GM23248 (cell line): ENCODE data around the gene TRAF2. TPM values are rescaled to one million over a fixed set of nuclear protein-coding genes. Genes with fewer than 3 reads are reported as not detected.

Experiments used
- DNase-seq: peaks from one replicate; pipeline ENCODE4 v3.0.0-alpha.2; 2015
- H2AFZ ChIP-seq: fragments of 200-600 bp; sonication (generic); 2 replicates; pipeline ENCODE4 v1.6.1; 2016; ENCODE audit warnings: antibody characterized with exemption
- H3F3A ChIP-seq: fragments of 200-600 bp; sonication (generic); 2 replicates; pipeline ENCODE4 v1.6.1; 2016; ENCODE audit warnings: mild to moderate bottlenecking, antibody characterized with exemption, mixed run types; ENCODE audit not compliant: insufficient read depth
- H3K27ac ChIP-seq: fragments of 200-600 bp; sonication (generic); 2 replicates; pipeline ENCODE4 v1.5.1; 2016; ENCODE audit warnings: mild to moderate bottlenecking
- H3K27me3 ChIP-seq: fragments of 200-600 bp; sonication (generic); replicated peaks from 2 replicates; pipeline ENCODE4 v1.6.1; 2016; ENCODE audit warnings: mild to moderate bottlenecking; ENCODE audit not compliant: insufficient read depth
- H3K36me3 ChIP-seq: fragments of 200-600 bp; sonication (generic); 2 replicates; pipeline ENCODE4 v1.6.1; 2016; ENCODE audit warnings: low read depth, mild to moderate bottlenecking
- H3K4me1 ChIP-seq: fragments of 200-600 bp; sonication (generic); 2 replicates; pipeline ENCODE4 v1.6.1; 2016; ENCODE audit warnings: mild to moderate bottlenecking; ENCODE audit not compliant: insufficient read depth
- H3K4me2 ChIP-seq: fragments of 200-600 bp; sonication (generic); one replicate; pipeline ENCODE4 v1.6.1; 2016; ENCODE audit warnings: mild to moderate bottlenecking; ENCODE audit not compliant: unreplicated experiment
- H3K4me3 ChIP-seq: fragments of 200-600 bp; sonication (generic); 2 replicates; pipeline ENCODE4 v1.5.1; 2016; ENCODE audit warnings: mild to moderate bottlenecking
- H3K79me2 ChIP-seq: fragments of 200-600 bp; sonication (generic); 2 replicates; pipeline ENCODE4 v1.6.1; 2016; ENCODE audit warnings: mild to moderate bottlenecking; ENCODE audit not compliant: insufficient read depth
- H3K9ac ChIP-seq: fragments of 200-600 bp; sonication (generic); 2 replicates; pipeline ENCODE4 v1.6.1; 2016; ENCODE audit warnings: mild to moderate bottlenecking
- H3K9me2 ChIP-seq: fragments of 200-600 bp; sonication (generic); 2 replicates; pipeline ENCODE4 v1.6.1; 2016; ENCODE audit warnings: mixed run types, mild to moderate bottlenecking, moderate library complexity; ENCODE audit not compliant: insufficient read depth
- H3K9me3 ChIP-seq: fragments of 200-600 bp; sonication (generic); one replicate; pipeline ENCODE4 v1.6.1; 2017; ENCODE audit warnings: low read depth
- H4K20me1 ChIP-seq: fragments of 200-600 bp; sonication (generic); 2 replicates; pipeline ENCODE4 v1.6.0; 2016; ENCODE audit not compliant: insufficient read depth
- EZH2 ChIP-seq: fragments of 200-600 bp; sonication (generic); IDR thresholded peaks from 2 replicates; pipeline ENCODE4 v1.6.1; 2018; ENCODE audit warnings: antibody characterized with exemption, mild to moderate bottlenecking; ENCODE audit not compliant: insufficient read depth, poor library complexity, severe bottlenecking
- EZH2phosphoT487 ChIP-seq: fragments of 200-600 bp; sonication (generic); IDR thresholded peaks from 2 replicates; pipeline ENCODE4 v1.6.1; 2018; ENCODE audit warnings: antibody characterized with exemption, moderate library complexity, mild to moderate bottlenecking, low read depth; ENCODE audit not compliant: insufficient read depth
- WGBS, 2 experiments: methylation state at CpG; one replicate each; pipeline ENCODE4 v1.1.6; 2015 to 2017; ENCODE audit warnings: low lambda C conversion rate in 2 of 2, low coverage in 1 of 2; ENCODE audit errors: missing lambda C conversion rate in 2 of 2; 5-methylcytosine and 5-hydroxymethylcytosine counted together
- in situ Hi-C: fragments of 300-500 bp; cut with MboI; formaldehyde crosslinking; loops from 2 replicates; pipeline ENCODE4 v1.15.0; 2020
- polyA plus RNA-seq: library from polyadenylated mRNA; unstranded; fragments of >200 nt; fragmentation: Nextera tagmentation; extraction: Ambion mirVana; gene quantifications from 2 replicates; pipeline ENCODE4 v1.2.1, GENCODE V29; 2016
- total RNA-seq: library from RNA; depleted of rRNA; stranded (reverse); fragments of >200 nt; shearing (Covaris generic); gene quantifications from 2 replicates; pipeline ENCODE4 v1.2.3, GENCODE V29; 2014

TRAF2 gene
- total and polyA plus RNA-seq, 2 experiments from 2014 or later, result 8.1 to 15.0 TPM

- in situ Hi-C loops, result no loop called here
- no peak for DNase-seq
- Histone ChIP-seq H3K4me3 (no peak within 1 kb of the TSS), H3K4me1 (no peaks in the 10 kb centered on the region), H3K9me2 (no peaks in the 10 kb centered on the region), H3K79me2 (peaks cover 7% of the 10 kb centered on the region; the same call in 1 of the 2 replicates), H3K4me2 (no peak within 1 kb of the TSS), H3K27me3 (no peaks in the 10 kb centered on the region), H3K9me3 (no peaks in the 10 kb centered on the region), H3K36me3 (no peaks in the 10 kb centered on the region), H2AFZ (no peak within 1 kb of the TSS), H3K27ac (no peak within 1 kb of the TSS), H3K9ac (no peak within 1 kb of the TSS), H3F3A (no peaks in the 10 kb centered on the region), H4K20me1 (no peaks in the 10 kb centered on the region)
- 70 to 73% methylated on average over 16 to 23 of the region's 23 CpGs for WGBS, 2 experiments
- TF ChIP-seq EZH2, result no peak
- TF ChIP-seq EZH2phosphoT487, result no peak
These were observed 34.2 kb upstream of the TRAF2 start, which contains the start of gene MAMDC4 for GRCh38 chr9:136851941-136852663. MAMDC4 (plus strand) TSS chr9:136852346; CDS start chr9:136852417, 71 bp downstream.

- 81 to 84% methylated on average over 24 to 28 of the region's 29 CpGs for WGBS, 2 experiments
- in situ Hi-C loops, result no loop called here
- no peaks in the 10 kb centered on the region for H3K9me3 ChIP-seq
- no peak overlapping the region for H3K9ac ChIP-seq
- no peaks in the 10 kb centered on the region for H3K27me3 ChIP-seq
- H3K4me2 ChIP-seq, result no peak overlapping the region
- no peak overlapping the region for H2AFZ ChIP-seq
- no peak overlapping the region for H3K4me3 ChIP-seq
- H3K79me2 ChIP-seq, result peaks cover 7% of the 10 kb centered on the region; the same call in 1 of the 2 replicates
- DNase-seq, result no peak
- TF ChIP-seq EZH2, result no peak
- TF ChIP-seq EZH2phosphoT487, result no peak
- H3F3A ChIP-seq, result no peaks in the 10 kb centered on the region
- H3K27ac ChIP-seq, result no peak overlapping the region
- H3K9me2 ChIP-seq, result no peaks in the 10 kb centered on the region
- no peaks in the 10 kb centered on the region for H3K36me3 ChIP-seq
- no peaks in the 10 kb centered on the region for H4K20me1 ChIP-seq
- H3K4me1 ChIP-seq, result no peaks in the 10 kb centered on the region
These were observed 33.4 kb upstream of the TRAF2 start for GRCh38 chr9:136852664-136853595.

GRCh38 chr9:136853596-136854112, 32.7 kb upstream of the TRAF2 start:
- DNase-seq, result no peak

GRCh38 chr9:136854113-136854841, 32.0 kb upstream of the TRAF2 start:
- H3F3A ChIP-seq, result no peaks in the 10 kb centered on the region
- no peaks in the 10 kb centered on the region for H3K4me1 ChIP-seq
- no peaks in the 10 kb centered on the region for H3K27me3 ChIP-seq
- H3K9me3 ChIP-seq, result no peaks in the 10 kb centered on the region
- no peak overlapping the region for H3K4me3 ChIP-seq
- no peaks in the 10 kb centered on the region for H3K9me2 ChIP-seq
- peaks cover 7% of the 10 kb centered on the region; the same call in 1 of the 2 replicates for H3K79me2 ChIP-seq
- H3K27ac ChIP-seq, result no peak overlapping the region
- in situ Hi-C loops, result no loop called here
- H3K9ac ChIP-seq, result no peak overlapping the region
- TF ChIP-seq EZH2phosphoT487, result no peak
- TF ChIP-seq EZH2, result no peak
- no peaks in the 10 kb centered on the region for H3K36me3 ChIP-seq
- no peaks in the 10 kb centered on the region for H4K20me1 ChIP-seq
- 68 to 74% methylated on average over 26 to 27 of the region's 30 CpGs for WGBS, 2 experiments
- no peak for DNase-seq
- no peak overlapping the region for H2AFZ ChIP-seq
- no peak overlapping the region for H3K4me2 ChIP-seq

More at GRCh38 chr9:136853596-136854112, 32.7 kb upstream of the TRAF2 start:
- 77 to 85% methylated on average over 6 to 18 of the region's 18 CpGs for WGBS, 2 experiments
- no peak overlapping the region for H2AFZ ChIP-seq
- H3K9ac ChIP-seq, result no peak overlapping the region
- H3F3A ChIP-seq, result no peaks in the 10 kb centered on the region
- H3K79me2 ChIP-seq, result peaks cover 7% of the 10 kb centered on the region; the same call in 1 of the 2 replicates
- TF ChIP-seq EZH2phosphoT487, result no peak
- no peak for TF ChIP-seq EZH2
- H3K9me3 ChIP-seq, result no peaks in the 10 kb centered on the region
- in situ Hi-C loops, result no loop called here
- no peaks in the 10 kb centered on the region for H4K20me1 ChIP-seq
- H3K4me2 ChIP-seq, result no peak overlapping the region
- no peak overlapping the region for H3K27ac ChIP-seq
- H3K4me3 ChIP-seq, result no peak overlapping the region
- H3K4me1 ChIP-seq, result no peaks in the 10 kb centered on the region
- no peaks in the 10 kb centered on the region for H3K9me2 ChIP-seq
- H3K36me3 ChIP-seq, result no peaks in the 10 kb centered on the region
- no peaks in the 10 kb centered on the region for H3K27me3 ChIP-seq
